ENCODE results near the gene AIG1. TPM values are rescaled to one million over a fixed set of nuclear protein-coding genes. Genes with fewer than 3 reads are reported as not detected.
"Not testable (repeated sequence)": the region's sequence is repeated elsewhere in the genome, so short reads cannot be mapped to it uniquely, and the experiment has no call there.

Gene AIG1
- total RNA-seq, 2 experiments from 2014 or later: 26.1 to 28.0 TPM

DNA sequence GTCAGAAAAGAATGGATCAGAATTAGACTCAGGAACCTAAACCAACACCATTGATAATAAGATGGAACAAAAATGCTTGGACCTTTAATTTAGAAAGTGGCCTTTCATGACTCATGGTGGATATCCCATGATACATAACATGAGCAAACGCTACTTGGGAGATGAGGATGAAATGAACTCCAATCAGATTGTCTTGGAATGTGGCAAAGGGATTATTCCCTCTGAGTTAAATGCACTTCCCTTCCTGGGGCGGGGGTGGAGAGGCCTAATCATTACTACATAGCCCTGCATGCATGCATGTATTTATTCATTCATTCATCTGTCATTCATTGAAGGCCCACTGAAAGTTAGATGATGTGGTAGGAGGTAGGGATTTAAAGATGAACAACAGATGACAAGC, 174.0 kb downstream of the AIG1 start:
- Mint-ChIP-seq H3K27me3 (ENCODE audit: low read depth) (no peaks in the 10 kb centered on the region), H3K9me3 (no peaks in the 10 kb centered on the region), H3K27ac (no peak overlapping the region), H3K36me3 (ENCODE audit: low read depth) (no peaks in the 10 kb centered on the region), H3K4me3 (no peak overlapping the region), H3K4me1 (ENCODE audit: low read depth) (no peaks in the 10 kb centered on the region)
- intact Hi-C loops (cut with micrococcal nuclease): no loop called here
- CTCF ChIA-PET: no interaction called here
- no peak for DNase-seq

DNA sequence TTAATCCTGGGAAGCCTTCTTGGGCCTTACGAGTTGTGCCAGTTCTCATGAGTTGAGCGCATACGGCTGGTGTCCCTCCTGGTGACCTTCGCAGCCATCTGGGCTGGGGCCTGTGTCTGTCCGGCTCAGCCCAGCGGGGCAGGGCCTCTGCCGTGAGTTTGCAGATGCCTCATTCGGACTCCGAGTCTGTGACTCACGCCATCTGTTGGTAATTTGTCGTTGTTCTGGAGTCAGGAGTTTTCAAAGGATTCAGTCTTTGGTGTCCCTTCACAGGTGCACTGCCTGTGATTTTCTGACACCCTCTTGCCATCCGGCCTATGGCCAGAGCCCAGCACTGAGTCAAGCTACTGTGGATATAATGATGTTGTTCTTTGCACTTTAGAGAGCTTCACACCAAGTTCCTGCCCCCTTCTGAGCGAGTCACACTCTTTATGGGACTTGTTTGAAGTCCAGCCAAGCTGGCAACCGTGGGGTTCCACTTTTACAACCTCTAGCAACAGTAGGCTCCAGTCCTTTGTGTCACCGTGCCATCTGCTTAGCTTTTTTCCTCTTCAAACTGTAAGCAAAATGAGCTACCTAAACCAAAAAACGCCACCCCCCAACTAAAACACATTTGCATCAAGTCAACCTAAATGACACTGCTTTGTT, 175.6 kb downstream of the AIG1 start:
- Mint-ChIP-seq H3K9me3 (no peaks in the 10 kb centered on the region), H3K36me3 (ENCODE audit: low read depth) (no peaks in the 10 kb centered on the region), H3K27me3 (ENCODE audit: low read depth) (no peaks in the 10 kb centered on the region), H3K4me3 (no peak overlapping the region), H3K27ac (no peak overlapping the region), H3K4me1 (ENCODE audit: low read depth) (no peaks in the 10 kb centered on the region)
- intact Hi-C loops (cut with micrococcal nuclease): no loop called here
- DNase-seq: no peak
- CTCF ChIA-PET: interaction anchor here (0.5 kb wide), 1 partner anchor 191 kb away, joined by 4 read pairs; no protein-coding TSS in a partner anchor

DNA sequence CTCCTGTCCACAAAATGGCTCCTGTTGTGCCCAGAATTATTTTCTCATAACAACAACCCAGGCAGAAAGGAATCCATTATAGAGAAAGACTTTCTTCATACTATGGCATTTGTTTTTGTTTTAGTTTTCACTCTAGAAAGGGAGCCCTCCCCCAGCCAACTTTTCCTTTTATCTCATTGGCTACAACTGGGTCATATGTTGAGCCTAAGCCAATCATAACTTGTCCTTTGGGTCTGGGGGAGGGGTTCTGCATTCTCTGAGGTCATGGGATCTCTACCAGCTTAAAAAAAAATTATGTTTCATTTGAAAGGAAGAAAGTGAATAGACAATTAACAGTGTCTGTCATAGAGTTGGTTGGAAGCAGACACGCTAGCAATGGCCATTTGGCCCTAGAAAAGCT, 177.6 kb downstream of the AIG1 start:
- Mint-ChIP-seq H3K9me3 (no peaks in the 10 kb centered on the region), H3K27ac (no peak overlapping the region), H3K4me3 (no peak overlapping the region), H3K27me3 (ENCODE audit: low read depth) (no peaks in the 10 kb centered on the region), H3K4me1 (ENCODE audit: low read depth) (no peaks in the 10 kb centered on the region), H3K36me3 (ENCODE audit: low read depth) (no peaks in the 10 kb centered on the region)
- DNase-seq: no peak
- CTCF ChIA-PET: interaction anchor here (0.7 kb wide), 1 partner anchor 11 kb away, joined by 3 read pairs; no protein-coding TSS in a partner anchor
- intact Hi-C loops (cut with micrococcal nuclease): no loop called here

DNA sequence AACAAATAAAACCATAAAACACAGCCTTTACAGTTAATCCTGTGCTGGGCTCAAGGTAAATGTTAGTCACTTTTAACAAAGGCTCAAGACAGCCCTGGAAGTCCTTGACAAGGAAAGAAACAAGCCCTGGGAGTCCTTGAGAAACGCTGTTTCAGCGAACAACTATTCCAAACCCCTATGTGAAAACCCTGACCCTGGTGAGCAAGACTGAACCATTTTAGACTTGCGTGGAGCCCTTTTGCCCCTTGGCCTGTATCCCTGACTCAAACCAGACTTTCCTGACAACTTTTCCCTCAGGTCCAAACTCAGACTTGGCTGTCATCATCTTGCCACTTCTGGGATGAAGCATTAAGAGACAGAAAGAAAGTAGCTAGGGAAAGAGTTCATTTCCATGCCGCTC, 180.4 kb downstream of the AIG1 start:
- H3K27me3 Mint-ChIP-seq (ENCODE audit: low read depth): no peaks in the 10 kb centered on the region
- CTCF ChIA-PET: no interaction called here
- H3K27ac Mint-ChIP-seq: no peak overlapping the region
- intact Hi-C loops (cut with micrococcal nuclease): no loop called here
- no peaks in the 10 kb centered on the region for H3K36me3 Mint-ChIP-seq (ENCODE audit: low read depth)
- peaks cover 1% of the 10 kb centered on the region for H3K9me3 Mint-ChIP-seq
- H3K4me3 Mint-ChIP-seq: no peak overlapping the region
- no peak for DNase-seq
- no peaks in the 10 kb centered on the region for H3K4me1 Mint-ChIP-seq (ENCODE audit: low read depth)

DNA sequence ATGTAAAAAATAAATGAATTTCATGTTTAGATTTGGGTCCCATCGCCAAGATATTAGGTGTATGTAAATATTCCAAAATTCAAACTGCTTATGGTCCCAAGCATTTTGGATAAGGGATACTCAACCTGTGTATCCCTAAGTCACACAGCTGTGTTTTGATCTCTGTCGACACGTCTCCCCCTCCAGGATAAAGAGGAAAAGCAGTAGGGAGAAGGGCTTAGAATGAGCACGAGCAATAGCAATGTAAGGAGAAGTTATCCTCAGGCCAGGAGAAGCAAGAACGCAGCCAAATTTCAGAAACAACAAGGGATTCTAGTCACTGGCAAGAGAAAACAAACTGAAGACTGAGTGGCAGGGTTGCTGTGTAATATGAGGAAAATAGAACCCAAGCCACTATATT, 181.2 kb downstream of the AIG1 start:
- Mint-ChIP-seq H3K27ac (no peak overlapping the region), H3K27me3 (ENCODE audit: low read depth) (no peaks in the 10 kb centered on the region), H3K36me3 (ENCODE audit: low read depth) (no peaks in the 10 kb centered on the region), H3K4me1 (ENCODE audit: low read depth) (no peaks in the 10 kb centered on the region), H3K4me3 (no peak overlapping the region), H3K9me3 (peaks cover 5% of the 10 kb centered on the region)
- no peak for DNase-seq
- CTCF ChIA-PET: no interaction called here
- intact Hi-C loops (cut with micrococcal nuclease): no loop called here

DNA sequence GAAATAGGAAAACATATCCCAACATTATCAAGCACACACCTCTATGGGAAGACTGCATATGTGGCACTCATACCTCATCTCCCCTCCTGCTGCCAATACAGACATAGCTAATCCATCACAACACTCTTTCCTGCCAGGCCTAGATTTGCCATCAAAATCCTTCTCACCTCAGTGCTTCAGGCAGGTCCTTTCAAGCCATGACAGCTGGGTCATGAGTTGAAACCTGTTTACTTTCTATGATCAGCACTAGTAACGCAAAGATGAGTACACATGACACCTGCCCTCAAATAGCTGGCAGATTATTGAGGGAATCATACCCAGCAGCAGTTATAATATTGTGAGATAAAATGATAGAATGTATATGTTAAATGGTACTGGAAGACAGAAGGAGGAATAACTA, 183.1 kb downstream of the AIG1 start:
- H3K4me3 Mint-ChIP-seq: no peak overlapping the region
- H3K9me3 Mint-ChIP-seq: peaks cover 5% of the 10 kb centered on the region
- peaks cover 3% of the 10 kb centered on the region for H3K4me1 Mint-ChIP-seq (ENCODE audit: low read depth)
- H3K36me3 Mint-ChIP-seq (ENCODE audit: low read depth): no peaks in the 10 kb centered on the region
- CTCF ChIA-PET: no interaction called here
- intact Hi-C loops (cut with micrococcal nuclease): no loop called here
- no peak for DNase-seq
- no peak overlapping the region for H3K27ac Mint-ChIP-seq
- H3K27me3 Mint-ChIP-seq (ENCODE audit: low read depth): no peaks in the 10 kb centered on the region

DNA sequence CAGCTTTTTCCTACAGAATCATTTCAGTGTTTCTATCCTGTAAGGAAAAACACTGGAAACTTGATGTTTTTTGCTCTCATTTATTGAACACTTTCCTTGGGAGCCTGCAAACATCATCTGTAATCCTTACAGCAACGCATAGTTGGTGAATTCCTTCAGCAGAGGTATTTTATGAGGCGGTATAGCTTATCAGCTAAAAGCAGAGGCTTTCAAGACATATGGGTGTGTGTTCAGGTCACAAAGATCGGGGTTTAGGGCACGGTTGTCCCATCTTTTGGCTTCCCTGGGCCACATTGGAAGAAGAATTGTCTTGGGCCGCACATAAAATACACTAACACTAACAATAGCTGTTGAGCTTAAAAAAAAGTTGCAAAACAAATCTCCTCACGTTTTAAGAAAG, 185.0 kb downstream of the AIG1 start:
- Mint-ChIP-seq H3K4me3 (no peak overlapping the region), H3K27me3 (ENCODE audit: low read depth) (no peaks in the 10 kb centered on the region), H3K36me3 (ENCODE audit: low read depth) (no peaks in the 10 kb centered on the region), H3K9me3 (peaks cover 5% of the 10 kb centered on the region), H3K4me1 (ENCODE audit: low read depth) (peaks cover 3% of the 10 kb centered on the region), H3K27ac (no peak overlapping the region)
- CTCF ChIA-PET: interaction anchor here (0.7 kb wide), 1 partner anchor 25 kb away, joined by 3 read pairs; no protein-coding TSS in a partner anchor
- intact Hi-C loops (cut with micrococcal nuclease): no loop called here
- no peak for DNase-seq

DNA sequence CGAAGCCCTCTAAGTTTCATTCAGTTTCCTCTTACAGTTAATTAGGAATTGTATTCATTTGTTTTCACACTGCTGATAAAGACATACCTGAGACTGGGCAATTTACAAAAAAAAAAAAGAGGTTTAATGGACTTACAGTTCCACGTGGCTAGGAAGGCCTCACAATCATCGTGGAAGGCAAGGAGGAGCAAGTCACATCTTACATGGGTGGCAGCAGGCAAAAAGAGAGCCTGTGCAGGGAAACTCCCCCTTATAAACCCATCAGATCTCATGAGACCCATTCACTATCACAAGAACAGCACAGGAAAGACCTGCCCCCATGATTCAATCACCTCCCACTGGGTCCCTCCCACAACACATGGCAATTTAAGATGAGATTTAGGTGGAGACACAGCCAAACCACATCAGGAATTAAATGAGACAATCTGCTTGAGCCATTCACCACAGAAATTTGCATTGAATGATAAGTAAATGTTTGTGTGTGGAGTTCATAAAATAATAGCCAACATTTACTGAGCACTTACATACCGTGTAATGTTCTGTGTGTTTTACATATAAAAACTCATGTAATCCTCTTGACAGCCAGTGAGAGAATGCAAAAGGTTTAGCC, 185.6 kb downstream of the AIG1 start:
- H3K4me1 Mint-ChIP-seq (ENCODE audit: low read depth); H3K27me3 Mint-ChIP-seq (ENCODE audit: low read depth); H3K36me3 Mint-ChIP-seq (ENCODE audit: low read depth); intact Hi-C loops (cut with micrococcal nuclease); H3K27ac Mint-ChIP-seq; DNase-seq; H3K9me3 Mint-ChIP-seq; H3K4me3 Mint-ChIP-seq: not testable (repeated sequence)
- CTCF ChIA-PET: interaction anchor here (0.7 kb wide), 1 partner anchor 25 kb away, joined by 3 read pairs; no protein-coding TSS in a partner anchor

DNA sequence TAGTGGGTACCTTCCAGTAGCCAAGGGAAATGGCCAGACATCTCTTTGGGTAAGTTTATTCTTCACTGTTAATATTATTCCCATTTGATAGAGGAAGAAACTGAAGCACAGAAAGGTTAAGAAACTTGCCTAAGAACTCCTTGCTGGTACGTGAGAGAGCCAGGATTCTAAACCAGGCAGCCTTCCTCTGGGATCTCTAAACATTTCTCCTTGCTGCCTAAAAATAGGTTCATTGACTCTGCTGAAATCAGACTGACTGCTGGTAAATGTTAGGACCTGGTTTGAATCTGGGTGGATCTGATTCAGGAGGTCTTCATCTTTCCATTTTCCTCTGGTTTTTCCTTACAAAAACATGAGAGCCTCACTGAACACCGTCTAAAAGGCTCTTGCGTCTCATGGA, 186.9 kb downstream of the AIG1 start:
- Mint-ChIP-seq H3K27ac (no peak overlapping the region), H3K4me1 (ENCODE audit: low read depth) (peaks cover 3% of the 10 kb centered on the region), H3K27me3 (ENCODE audit: low read depth) (no peaks in the 10 kb centered on the region), H3K9me3 (peaks cover 5% of the 10 kb centered on the region), H3K4me3 (no peak overlapping the region), H3K36me3 (ENCODE audit: low read depth) (peaks cover 4% of the 10 kb centered on the region)
- DNase-seq: no peak
- CTCF ChIA-PET: no interaction called here
- intact Hi-C loops (cut with micrococcal nuclease): no loop called here

DNA sequence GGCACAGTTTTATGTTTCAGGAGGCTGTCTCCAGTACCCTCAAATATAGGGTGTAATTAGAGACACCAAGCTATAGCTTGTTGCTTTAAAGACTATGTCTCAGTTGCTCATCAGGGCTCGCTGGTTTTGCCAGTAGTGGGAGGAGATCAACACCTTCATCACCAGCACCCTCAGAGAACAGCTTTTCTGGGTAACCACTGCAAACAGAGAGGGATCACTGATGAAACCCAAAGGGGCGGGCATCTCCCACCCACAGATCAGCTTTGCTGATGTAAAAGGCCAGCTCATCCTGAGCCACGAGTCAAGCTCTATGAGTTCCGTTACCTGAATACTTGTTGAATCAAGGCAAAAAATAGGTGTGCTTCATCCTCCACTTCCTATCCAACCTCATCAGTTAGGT, 187.7 kb downstream of the AIG1 start:
- Mint-ChIP-seq H3K4me1 (ENCODE audit: low read depth) (peaks cover 3% of the 10 kb centered on the region), H3K4me3 (no peak overlapping the region), H3K27ac (no peak overlapping the region), H3K27me3 (ENCODE audit: low read depth) (no peaks in the 10 kb centered on the region), H3K9me3 (peaks cover 5% of the 10 kb centered on the region), H3K36me3 (ENCODE audit: low read depth) (peaks cover 4% of the 10 kb centered on the region)
- intact Hi-C loops (cut with micrococcal nuclease): no loop called here
- CTCF ChIA-PET: no interaction called here
- peak; percentile 20 for DNase-seq

DNA sequence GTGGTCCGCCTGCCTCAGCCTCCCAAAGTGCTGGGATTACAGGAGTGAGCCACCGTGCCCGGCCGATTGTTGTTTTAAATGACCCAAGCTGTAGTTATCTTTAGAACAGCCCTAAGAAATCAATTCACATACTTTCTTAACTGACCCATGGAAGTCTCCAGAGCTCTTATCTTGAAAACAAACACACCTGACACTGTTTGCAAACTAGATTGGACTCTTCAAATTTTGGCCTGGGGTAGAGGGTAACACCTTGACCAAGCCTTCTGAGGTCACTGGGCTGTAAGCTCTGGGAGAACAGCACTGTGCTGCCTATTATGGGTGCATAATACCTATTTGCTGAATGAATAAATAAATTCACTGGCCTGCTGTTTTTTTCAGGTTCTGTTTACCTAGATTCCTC, 190.6 kb downstream of the AIG1 start:
- intact Hi-C loops (cut with micrococcal nuclease): no loop called here
- Mint-ChIP-seq H3K4me1 (ENCODE audit: low read depth) (peaks cover 3% of the 10 kb centered on the region), H3K4me3 (no peak overlapping the region), H3K36me3 (ENCODE audit: low read depth) (peaks cover 4% of the 10 kb centered on the region), H3K27me3 (ENCODE audit: low read depth) (no peaks in the 10 kb centered on the region), H3K27ac (no peak overlapping the region), H3K9me3 (peaks cover 2% of the 10 kb centered on the region)
- DNase-seq: no peak
- CTCF ChIA-PET: no interaction called here

DNA sequence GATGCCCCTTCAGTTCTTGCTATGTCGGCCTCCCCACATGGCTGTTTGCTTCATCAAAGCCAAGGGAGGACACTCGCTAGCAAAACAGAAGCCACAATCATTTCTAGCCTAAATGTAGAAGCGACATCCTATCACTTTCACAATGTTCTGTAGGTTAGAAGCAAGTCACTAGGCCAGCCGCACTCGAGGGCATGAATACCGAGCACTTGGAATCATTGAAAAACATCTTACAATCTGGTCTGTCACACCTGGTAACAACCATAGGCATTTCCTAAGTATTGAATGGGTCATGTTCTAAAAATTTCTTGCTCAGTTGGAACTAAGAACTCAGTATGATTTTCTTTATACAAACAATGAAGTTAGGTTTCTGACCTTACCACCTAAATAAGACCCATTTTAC, 192.3 kb downstream of the AIG1 start:
- no peak overlapping the region for H3K4me3 Mint-ChIP-seq
- H3K9me3 Mint-ChIP-seq: no peaks in the 10 kb centered on the region
- peaks cover 4% of the 10 kb centered on the region for H3K36me3 Mint-ChIP-seq (ENCODE audit: low read depth)
- peaks cover 3% of the 10 kb centered on the region for H3K4me1 Mint-ChIP-seq (ENCODE audit: low read depth)
- no peaks in the 10 kb centered on the region for H3K27me3 Mint-ChIP-seq (ENCODE audit: low read depth)
- intact Hi-C loops (cut with micrococcal nuclease): no loop called here
- CTCF ChIA-PET: interaction anchor here (1.0 kb wide), 1 partner anchor 96 kb away, joined by 3 read pairs; no protein-coding TSS in a partner anchor
- no peak for DNase-seq
- no peak overlapping the region for H3K27ac Mint-ChIP-seq

DNA sequence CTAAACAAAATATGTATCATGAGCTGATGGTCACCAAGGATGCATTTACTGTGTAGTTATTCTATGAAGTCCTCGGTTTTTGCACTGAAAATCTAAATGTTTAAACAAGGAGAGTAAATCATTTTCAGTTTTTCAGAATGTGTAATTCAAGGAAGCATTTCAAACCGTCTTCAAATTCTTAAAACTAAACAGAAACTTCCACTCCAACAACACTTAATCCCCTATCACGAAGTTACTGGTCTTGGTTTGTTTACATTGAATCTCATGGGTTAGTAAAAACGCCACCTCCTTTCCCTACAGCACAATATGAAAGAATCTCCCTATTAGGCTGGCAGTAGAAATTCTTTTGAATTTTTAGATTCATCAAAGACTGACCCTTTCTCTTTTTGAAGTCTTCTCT, 192.9 kb downstream of the AIG1 start:
- H3K4me1 Mint-ChIP-seq (ENCODE audit: low read depth): peaks cover under 1% of the 10 kb centered on the region
- peaks cover 4% of the 10 kb centered on the region for H3K36me3 Mint-ChIP-seq (ENCODE audit: low read depth)
- H3K27ac Mint-ChIP-seq: no peak overlapping the region
- H3K27me3 Mint-ChIP-seq (ENCODE audit: low read depth): no peaks in the 10 kb centered on the region
- no peaks in the 10 kb centered on the region for H3K9me3 Mint-ChIP-seq
- no peak for DNase-seq
- CTCF ChIA-PET: no interaction called here
- intact Hi-C loops (cut with micrococcal nuclease): no loop called here
- H3K4me3 Mint-ChIP-seq: no peak overlapping the region

All from activated naive CD4-positive, alpha-beta T cell treated with anti-CD3 and anti-CD28 coated beads for 36 hours (primary cell).